HPDE6-E6E7 (cell line): ENCODE measurements around the gene SLC52A1.
"Not testable (repeated sequence)": the region's sequence is repeated elsewhere in the genome, so short reads cannot be mapped to it uniquely, and the experiment has no call there.

Experiments used
- DNase-seq: peaks from one replicate; pipeline ENCODE4 v3.0.0; 2011; ENCODE audit warnings: missing footprints; ENCODE audit errors: extremely low spot score

Gene SLC52A1

DNA sequence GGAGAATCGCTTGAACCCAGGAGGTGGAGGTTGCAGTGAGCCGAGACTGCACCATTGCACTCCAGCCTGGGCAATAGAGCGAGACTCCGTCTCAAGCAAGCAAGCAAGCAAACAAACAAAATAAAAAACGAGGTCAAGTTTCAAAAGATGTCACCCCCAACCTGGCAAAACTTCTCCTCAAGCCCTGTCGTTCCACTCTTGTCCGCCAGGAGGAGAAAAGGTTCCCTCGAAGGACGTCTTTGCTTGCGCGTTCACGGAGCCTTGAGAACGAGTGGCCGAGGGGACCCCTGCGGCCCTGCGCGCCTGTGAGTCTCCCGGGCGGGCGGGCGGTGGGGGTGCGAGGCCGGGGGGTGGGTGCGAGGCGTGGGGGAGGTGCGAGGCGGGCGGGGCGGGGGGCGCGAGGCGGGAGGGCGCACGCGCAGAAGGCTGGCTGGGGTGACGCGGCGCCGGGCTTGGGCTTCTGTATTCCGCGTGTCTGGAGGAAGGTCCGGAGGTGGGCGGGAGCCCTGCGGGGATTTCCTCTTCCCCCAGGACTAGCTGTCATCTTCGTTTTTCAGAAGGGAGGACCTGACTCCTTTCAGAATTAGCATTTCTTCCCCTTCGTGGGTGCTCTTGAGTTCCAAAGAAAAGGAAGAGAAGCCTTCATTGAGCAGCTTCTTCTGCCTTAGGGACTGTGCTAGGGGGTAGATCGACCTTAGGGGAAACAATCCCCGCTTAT is 3.7 kb downstream of the SLC52A1 start:
- peak; percentile 42 for DNase-seq

DNA sequence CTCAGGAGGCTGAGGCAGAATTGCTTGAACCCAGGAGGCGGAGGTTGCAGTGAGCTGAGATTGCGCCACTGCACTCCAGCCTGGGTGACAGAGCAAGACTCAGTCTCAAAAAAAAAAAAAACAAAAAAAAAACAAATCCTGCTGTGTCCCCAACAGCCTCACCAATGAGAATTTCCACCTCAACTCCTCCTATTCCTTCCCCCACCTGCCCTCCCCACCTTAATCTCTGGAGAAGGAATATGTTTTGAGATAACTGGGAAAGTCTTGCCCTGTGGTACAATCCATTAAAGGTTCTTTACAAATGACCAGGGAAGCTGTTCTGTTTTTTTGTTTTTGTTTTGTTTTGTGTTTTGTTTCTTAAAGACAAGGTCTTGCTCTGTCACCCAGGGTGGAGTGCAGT is 5.1 kb downstream of the SLC52A1 start:
- DNase-seq, result not testable (repeated sequence)

DNA sequence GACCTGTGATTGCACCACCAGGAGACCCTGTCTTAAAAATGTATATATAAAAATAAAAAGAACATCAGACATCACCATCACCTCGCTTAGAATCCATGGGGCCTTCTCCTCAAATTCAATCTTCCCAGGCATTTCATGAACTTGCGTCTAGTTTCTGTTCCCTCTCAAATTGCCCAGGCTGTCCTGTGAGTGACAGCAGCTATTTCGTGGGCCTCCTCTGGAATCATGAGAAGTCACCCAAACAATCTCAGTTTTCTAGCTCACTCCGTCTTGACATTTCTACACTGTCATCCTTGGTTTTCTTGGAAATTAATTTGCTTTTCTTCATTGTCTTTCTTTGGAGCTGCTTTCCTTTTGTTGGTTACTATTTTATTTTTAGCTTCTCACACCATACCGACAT is 7.3 kb downstream of the SLC52A1 start:
- no peak for DNase-seq

DNA sequence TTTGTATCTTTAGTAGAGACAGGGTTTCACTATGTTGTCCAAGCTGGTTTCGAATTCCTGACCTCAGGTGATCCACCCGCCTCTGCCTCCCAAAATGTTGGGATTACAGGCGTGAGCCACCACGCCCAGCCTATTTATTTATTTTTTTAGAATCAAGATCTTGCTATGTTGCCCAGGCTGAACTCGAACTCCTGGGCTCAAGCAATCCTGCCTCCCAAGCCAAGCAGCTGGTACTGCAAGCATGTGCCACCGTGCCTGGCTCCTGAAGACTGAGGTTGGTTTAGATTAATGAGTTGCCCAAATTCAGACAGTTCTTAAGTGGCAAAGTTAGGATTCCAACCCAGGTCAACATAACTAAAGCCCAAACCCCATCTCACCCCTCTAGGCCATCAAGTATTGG is 7.9 kb downstream of the SLC52A1 start:
- no peak for DNase-seq

DNA sequence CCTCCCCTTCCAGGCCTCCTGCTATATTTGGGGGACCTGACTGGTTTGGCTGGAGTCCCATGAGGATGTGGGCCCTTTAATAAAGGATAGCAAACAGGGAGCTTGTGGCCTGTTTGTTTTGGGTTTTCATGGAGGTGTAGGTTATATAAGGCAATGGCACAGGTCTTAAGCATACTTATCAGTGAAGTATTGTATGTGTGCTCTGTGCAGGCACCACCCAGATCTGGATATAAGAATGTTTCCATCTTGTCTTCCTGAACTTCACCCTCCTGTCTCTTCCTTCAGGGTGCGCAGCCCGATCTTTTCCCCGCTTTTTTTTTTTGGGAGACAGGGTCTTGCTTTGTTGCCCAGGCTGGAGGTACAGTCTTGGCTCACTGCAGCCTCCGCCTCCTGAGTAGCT is 10.6 kb downstream of the SLC52A1 start:
- DNase-seq, result no peak

DNA sequence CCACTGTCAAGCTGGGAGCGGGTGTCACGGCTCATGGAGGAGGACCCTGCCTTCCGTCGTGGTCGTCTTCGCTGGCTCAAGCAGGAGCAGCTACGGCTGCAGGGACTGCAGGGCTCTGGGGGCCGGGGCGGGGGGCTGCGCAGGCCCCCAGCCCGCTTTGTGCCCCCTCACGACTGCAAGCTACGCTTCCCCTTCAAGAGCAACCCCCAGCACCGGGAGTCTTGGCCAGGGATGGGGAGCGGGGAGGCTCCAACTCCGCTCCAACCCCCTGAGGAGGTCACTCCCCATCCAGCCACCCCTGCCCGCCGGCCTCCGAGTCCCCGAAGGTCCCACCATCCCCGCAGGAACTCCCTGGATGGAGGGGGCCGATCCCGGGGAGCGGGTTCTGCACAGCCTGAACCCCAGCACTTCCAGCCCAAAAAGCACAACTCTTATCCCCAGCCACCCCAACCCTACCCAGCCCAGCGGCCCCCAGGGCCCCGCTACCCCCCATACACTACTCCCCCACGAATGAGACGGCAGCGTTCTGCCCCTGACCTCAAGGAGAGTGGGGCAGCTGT is 11.6 kb downstream of the SLC52A1 start:
- no peak for DNase-seq

DNA sequence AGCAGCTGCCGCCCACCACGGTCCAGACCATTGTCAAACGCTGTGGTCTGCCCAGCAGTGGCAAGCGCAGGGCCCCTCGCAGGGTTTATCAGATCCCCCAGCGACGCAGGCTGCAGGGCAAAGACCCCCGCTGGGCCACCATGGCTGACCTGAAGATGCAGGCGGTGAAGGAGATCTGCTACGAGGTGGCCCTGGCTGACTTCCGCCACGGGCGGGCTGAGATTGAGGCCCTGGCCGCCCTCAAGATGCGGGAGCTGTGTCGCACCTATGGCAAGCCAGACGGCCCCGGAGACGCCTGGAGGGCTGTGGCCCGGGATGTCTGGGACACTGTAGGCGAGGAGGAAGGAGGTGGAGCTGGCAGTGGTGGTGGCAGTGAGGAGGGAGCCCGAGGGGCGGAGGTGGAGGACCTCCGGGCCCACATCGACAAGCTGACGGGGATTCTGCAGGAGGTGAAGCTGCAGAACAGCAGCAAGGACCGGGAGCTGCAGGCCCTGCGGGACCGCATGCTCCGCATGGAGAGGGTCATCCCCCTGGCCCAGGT is 13.0 kb downstream of the SLC52A1 start:
- DNase-seq, result no peak

DNA sequence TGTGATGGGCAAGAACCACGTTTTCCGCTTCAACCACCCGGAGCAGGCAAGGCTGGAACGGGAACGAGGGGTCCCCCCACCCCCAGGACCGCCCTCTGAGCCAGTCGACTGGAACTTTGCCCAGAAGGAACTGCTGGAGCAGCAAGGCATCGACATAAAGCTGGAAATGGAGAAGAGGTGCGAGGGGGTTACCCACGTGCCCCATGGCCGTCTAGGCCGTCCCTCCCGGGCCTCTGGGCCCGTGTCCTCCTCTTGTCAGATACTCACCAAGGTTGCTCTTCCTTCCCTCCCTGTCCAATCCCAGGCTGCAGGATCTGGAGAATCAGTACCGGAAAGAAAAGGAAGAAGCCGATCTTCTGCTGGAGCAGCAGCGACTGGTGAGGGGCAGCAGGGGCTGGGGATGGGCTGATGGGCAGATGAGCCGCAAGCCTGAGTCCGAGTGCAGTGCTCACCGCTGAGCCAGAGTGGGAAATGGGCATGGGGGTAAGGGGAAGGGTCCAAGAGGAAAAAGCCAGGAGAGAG is 14.7 kb downstream of the SLC52A1 start:
- DNase-seq, result no peak

DNA sequence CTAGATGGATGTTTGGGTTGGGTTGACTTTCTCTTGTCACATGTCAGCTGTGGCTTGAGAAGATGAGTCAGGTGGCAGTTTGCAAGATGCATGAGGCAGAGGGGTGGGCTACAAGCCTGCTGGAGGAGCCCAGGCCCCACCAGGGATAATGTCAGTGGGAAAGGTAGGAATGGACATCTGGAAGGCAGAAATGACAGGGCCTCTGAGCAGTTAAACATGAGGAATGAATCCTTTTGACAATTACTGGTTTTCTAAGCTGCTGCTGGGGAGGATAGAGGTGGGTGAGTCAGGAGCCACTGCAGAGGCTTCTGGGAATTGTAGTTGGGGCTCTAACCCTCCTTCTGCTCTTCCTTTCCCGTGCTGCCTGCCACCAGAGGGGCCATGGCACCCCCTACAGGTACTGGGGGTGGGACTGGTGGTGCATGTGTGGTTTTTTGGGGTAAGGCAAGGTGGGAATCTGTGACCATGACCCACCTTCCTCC is 15.7 kb downstream of the SLC52A1 start:
- DNase-seq, result no peak

DNA sequence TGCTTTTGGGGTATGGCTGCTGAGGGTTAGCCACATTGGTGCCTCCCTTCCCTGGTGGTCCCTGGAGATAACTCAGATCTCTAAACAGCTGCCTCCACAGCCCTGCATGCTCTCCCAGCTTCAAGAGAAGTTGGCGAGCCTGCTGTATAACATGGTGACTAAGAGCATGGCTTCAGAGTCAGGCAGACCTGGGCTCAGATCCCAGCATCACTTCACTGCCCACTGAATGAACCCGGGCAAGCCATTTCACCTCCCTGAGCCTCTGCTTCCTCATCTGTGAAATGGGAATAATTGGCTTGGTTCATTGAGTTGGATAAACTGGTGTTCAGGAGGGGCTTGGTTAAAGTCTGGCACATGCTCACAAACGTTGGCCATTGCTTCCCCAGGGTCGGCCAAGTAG is 20.9 kb downstream of the SLC52A1 start:
- DNase-seq, result no peak

DNA sequence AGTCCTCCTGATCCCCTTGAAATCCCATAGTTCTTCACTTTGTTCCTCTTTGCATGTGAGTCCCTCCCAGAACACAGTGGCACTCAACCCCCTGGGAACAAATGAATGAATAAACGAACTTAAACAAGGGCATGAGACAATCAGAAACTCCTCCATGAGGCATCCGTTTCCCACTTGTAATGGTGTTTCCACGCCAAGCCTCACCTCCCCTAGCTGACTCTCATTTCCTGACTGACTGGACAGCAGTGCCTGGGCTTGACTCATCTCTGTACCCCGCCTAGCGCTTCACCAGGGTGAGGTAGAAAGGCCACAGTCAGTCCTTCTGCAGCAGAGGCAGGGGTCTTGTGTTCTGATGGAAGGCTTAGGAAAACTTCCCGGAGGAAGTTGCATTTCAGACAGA is 23.3 kb downstream of the SLC52A1 start:
- no peak for DNase-seq

DNA sequence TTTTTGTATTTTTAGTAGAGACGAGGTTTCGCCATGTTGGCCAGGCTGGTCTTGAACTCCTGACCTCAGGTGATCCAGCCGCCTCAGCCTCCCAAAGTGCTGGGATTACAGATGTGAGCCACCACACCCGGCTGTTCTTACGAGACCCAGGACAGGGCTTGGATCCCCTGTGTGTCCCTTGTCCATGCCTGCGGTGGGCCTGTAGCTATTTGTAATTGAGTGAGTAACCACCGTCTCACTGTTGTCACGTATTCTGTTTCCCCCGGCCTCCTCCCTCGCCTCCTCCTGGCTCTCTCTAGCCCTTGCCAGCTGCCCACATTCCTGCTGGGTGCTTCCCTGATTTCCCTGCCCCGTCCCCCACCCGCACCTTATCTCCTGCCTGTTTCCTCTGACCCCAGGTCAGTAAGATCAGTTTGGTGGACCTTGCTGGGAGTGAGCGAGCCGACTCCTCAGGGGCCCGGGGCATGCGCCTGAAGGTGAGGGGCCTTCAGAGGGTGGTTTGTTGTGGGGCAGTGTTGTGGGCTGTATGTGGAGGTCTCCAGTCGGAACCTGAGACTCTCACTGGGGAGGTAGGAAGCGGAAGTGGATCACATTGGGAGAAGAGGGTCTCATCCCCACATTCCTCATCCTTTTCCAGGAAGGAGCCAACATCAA is 31.9 kb downstream of the SLC52A1 start:
- no peak for DNase-seq

DNA sequence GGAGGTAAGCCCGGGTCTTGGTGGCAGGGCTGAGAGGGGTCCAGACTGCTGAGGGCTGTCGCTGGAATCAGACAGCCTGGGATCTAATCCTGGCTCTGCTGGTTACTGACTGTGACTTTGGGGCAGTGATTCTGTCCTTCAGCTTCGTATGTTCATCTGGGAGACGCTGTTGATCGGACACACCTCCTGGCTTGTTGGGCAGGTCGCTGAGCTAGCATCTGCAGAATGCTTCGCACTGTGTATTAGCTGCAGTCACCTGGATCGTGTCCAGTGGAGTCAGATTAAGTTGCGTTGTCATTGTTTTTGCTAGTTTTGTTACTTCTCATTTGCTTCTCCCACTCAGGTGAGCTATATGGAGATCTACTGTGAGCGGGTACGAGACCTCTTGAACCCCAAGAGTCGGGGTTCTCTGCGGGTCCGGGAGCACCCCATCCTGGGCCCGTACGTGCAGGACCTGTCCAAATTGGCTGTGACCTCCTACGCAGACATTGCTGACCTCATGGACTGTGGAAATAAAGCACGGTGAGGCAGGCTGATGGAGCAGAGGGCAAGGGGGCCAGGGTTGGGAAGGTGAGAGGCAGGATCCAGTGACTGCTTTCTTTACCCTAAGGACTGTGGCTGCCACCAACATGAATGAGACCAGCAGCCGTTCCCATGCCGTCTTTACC is 33.0 kb downstream of the SLC52A1 start:
- no peak for DNase-seq

DNA sequence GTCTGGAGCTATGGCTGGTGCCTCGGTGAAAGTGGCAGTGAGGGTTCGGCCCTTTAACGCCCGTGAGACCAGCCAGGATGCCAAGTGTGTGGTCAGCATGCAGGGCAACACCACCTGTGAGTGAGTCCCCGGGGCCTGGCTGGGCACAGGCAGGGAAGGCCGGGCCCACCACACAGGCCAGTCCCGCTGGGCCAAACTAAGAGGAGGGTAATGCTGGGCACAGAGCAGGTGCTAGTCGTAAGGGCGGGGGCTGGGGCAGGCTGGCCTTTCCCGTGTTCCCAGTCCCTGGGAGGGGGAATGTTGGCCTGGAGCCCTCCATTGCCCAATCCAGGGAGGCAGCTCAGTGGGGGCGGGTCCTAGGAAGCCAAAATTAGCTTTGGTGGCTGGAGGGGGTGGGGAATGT is 35.0 kb downstream of the SLC52A1 start:
- DNase-seq, result no peak

DNA sequence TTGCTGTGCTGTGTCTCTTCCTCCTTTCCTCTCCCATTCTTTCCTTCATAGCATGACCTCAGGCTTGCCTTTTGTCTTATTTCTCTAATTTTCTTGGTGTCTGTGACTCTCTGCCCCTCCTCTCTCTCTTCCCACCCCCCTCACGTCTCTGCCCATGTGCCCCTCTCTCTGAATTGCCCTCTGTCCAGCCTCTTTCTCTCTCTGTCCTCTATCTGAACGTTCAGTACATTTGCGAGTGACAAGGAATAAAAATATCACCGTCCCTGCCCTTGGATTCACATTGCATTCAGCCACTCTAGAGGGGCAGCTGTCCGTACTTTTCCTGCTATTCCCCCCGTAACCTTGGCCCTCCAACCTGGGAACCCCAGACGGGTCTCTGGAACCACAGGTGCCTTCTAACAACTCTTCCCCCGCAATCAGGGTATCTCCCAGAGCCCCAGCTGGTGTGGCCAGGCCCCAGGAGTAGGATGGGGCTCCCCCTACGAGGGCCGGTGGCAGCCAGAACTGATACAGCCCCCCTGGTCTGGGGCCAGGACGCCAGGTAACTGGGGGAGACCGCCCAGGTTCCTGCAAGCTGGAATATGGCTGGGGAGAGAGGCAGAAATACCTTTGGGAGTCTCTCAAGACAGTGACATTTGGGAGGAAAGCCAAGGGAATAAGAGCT is 35.7 kb downstream of the SLC52A1 start:
- no peak for DNase-seq

DNA sequence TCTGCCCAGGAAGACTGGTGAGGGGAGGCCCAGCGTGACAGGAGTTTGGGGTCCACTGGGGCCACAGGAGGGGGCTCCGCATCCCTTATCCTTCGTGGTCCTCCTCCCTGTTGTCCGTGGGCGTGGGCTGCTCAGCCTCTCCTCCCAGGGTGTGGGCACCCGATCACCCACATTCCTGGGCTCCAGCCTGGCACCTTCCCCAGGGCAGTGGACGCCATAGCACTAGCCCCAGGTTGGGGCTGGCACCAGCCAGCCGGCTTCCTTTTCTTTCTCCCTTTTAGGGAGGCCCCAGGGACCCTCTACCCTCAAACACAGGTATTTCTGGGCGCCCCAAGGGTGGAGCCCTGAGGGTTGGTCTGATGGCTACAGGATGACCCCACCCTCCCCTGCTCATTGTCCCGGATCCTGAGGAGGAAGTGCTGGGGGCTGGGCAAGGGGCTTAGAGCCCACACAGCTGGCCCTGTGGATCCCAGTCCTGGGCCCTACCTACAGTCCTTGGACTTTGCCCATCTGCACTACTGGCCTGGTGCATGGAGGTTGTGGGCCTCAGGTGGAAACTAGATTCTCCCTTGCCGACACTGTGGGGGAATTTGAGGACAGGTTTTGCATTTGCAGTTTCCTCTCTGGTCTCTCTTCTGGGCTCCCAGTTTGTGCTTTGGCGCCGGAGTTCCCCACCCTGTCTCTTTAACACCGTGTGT is 36.3 kb downstream of the SLC52A1 start:
- DNase-seq, result peak; percentile 23

DNA sequence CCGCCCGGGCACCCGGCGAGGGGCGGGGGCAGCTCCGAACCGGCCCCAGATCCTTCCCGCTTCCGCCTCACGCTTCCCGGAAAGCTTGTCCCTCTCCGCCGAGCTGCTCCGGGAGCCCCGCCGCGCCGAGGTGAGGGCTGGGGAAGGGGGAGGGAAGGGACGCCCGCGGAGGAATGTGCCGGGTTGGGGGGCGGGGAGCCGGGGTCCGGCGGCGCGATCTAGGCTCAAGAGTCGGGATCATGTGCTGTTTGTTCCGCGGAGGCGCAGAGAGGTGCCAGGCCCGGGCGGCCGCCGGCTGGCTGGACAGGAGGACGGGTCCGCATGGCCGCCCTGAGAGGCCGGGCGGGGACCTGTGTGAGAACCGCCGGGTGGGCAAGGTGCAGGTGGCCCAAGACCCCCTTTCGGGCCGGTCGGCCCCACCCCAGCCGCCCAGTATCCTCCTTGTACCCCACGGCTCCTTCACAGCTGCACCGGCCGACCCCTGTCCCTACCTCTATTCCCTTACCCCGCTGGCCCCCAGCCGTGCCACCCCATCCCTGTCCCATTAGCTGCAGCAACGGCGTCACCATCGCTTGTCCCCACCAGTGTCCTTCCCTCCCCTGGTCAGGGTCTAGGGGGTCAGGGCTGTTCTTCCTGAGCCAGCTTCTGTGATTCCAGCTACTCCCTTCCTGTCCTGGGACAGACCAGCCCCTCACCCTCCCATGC is 37.0 kb downstream of the SLC52A1 start:
- peak; percentile 13 for DNase-seq

DNA sequence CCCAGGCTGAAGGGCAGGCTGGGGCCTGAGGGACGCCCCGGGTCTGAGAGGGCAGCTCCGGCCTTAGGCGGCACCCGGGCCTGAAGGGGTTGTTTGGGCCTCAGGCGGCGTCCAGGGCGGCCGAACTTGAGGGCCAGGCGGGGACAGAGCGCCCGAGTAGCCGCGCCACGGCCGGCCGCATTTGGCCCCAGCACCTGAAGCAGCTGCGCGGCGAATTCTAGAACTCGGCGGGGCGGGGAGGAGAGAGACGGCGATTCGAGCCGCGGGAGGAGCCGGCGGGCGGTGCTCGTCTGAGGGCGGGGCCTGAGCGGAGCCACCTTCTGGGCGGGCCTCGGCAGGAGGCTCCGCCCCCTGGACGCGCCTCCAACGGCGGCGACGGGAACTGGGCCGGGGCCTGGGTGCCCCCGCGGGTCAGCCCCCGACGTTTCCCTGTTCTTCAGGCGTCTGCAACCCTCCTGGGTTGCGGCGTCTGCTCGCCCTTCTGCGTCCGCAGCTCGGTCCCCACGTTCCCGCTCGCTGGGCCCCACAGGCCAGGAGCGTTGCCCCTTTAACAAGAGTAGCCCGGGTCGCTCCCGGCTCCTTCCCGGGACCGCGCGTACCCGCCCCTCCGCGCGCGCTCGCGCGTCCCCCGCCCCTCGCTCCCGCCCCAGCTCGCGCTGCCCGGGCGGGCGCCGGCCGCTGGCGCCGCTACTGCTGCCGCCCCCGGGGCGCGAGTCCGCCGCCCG is 37.8 kb downstream of the SLC52A1 start, which contains the start of the genes INCA1 and KIF1C:
Gene INCA1 (minus strand): TSS at position 221 of the 725 bp plus-strand sequence. CDS start 3,085 bp downstream, outside the sequence.
Gene KIF1C (plus strand): TSS at position 649 of the 725 bp plus-strand sequence. CDS start 2,297 bp downstream, outside the sequence.
- DNase-seq, result peak; percentile 96

DNA sequence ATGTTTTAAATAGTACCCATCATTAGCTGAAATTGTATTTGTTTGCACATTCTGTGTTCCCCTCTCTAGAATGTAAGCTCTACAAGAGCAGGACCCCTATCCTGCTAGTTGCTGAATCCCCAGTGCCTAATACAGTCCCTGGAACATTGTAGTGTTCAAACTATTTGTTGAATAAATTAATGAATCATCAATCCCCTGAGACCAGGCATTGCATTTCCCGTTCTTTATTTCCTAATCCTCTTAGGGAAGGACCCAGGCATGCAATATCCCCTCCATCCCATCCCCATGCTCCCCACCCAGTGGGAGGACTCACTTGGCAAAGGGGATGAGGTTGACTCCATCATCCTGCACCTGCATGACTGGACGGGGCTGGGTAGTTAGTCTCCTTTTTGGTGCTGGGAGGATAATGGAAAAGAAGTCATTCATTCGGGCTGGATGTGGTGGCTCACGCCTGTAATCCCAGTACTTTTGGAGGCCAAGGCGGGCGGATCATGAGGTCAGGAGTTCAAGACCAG is 41.1 kb downstream of the SLC52A1 start:
- no peak for DNase-seq
